Dendritic cell treated with granulocyte-macrophage colony-stimulating factor and Interleukin-4, amounts not matched to agents 40 ng/mL and 50 ng/mL, for 4 days (primary cell): ENCODE results near the gene MTPN.
A peak's percentile ranks its signal among the peaks of the same experiment; 100 is the strongest.

Experiments used
- H3K27ac Mint-ChIP-seq: one replicate; pipeline ENCODE4 v1.8.0; 2022; ENCODE audit warnings: mild to moderate bottlenecking, mixed read lengths
- H3K27me3 Mint-ChIP-seq: one replicate; pipeline ENCODE4 v1.8.0; 2022; ENCODE audit warnings: mild to moderate bottlenecking, mixed read lengths
- H3K36me3 Mint-ChIP-seq: one replicate; pipeline ENCODE4 v1.8.0; 2022; ENCODE audit warnings: low read depth, mixed read lengths
- H3K4me1 Mint-ChIP-seq: one replicate; pipeline ENCODE4 v1.8.0; 2022; ENCODE audit warnings: low read depth, mixed read lengths
- H3K4me3 Mint-ChIP-seq: one replicate; pipeline ENCODE4 v1.8.0; 2022; ENCODE audit warnings: mild to moderate bottlenecking, moderate library complexity, mixed read lengths
- H3K9me3 Mint-ChIP-seq: one replicate; pipeline ENCODE4 v1.8.0; 2022; ENCODE audit warnings: mixed read lengths
- intact Hi-C: fragments of 100-400 bp; cut with micrococcal nuclease; formaldehyde crosslinking; loops from one replicate; pipeline ENCODE4 v1.15.0; 2022

The MTPN gene

GRCh38 chr7:135977007-135977741 lies at the start of gene MTPN:
TSS of gene MTPN (minus strand) at chr7:135977359. CDS start at chr7:135977100, 259 bp downstream.
- Mint-ChIP-seq H3K27ac (peak within 1 kb of the TSS; percentile 91), H3K36me3 (peaks cover 23% of the 10 kb centered on the region), H3K4me1 (peaks cover 63% of the 10 kb centered on the region), H3K4me3 (peak within 1 kb of the TSS; percentile 95), H3K9me3 (no peaks in the 10 kb centered on the region), H3K27me3 (no peaks in the 10 kb centered on the region)
- intact Hi-C loops, result loop anchor here (2.0 kb wide), 1 partner anchor 314 kb away; the partner anchor contains the start of gene STMP1

DNA sequence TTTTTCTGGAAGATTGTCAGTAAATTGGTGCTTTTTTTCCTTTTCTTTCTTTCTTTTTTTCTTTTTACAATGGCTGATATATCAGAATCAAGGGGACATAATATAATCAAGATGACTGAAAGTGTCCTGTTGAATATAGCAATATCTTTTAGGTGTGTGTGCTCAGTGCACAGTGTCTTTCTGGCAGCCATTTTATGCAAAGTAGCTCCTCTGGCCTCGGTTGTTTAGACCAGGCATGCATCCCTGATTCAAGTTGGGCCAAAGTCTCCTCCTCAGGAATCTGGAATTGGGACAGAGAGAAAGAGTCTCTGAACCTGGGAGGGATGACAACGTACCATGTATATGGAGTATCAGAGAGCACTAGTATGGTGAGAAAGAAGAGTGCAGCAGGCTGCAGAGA lies 49.0 kb upstream of the MTPN start:
- Mint-ChIP-seq H3K36me3 (no peaks in the 10 kb centered on the region), H3K4me1 (no peaks in the 10 kb centered on the region), H3K9me3 (no peaks in the 10 kb centered on the region), H3K27ac (no peak overlapping the region), H3K4me3 (no peak overlapping the region), H3K27me3 (peaks cover 6% of the 10 kb centered on the region)
- intact Hi-C loops, result no loop called here

DNA sequence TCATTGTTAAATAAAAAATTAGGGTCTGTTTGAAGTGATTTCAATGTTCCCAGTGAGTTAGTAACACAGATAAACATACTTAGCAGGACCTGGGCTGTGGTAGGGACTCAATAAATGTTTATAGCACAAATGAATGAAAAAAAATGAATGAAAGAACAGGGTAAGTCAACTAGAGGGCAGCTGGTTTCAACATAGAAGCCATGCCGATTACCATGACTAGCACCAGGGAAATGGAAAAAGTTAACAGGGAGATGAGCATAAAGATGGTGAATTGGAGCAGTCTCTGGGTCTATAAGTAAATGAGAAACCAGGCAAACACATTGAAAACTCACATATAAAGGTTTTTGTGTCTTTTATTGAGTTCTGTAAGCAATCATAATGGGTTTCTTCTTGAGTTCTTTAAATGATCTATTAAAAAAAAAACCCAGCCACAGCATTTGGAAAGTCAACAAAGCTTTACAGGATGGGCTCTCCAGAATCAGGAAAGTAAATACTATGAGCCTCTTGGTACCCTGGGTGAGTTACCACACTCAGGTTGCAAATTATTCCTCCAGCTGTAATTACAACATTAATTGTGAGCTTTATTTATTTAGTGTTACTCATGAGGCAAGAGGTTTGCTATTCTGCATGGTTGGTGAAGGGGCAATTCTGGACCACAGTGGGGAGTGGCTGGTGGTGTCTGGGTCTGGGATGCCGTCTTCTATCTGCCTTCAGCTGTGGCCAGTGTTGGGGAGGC lies 46.1 kb upstream of the MTPN start:
- H3K36me3 Mint-ChIP-seq, result no peaks in the 10 kb centered on the region
- H3K27me3 Mint-ChIP-seq, result peaks cover 6% of the 10 kb centered on the region
- no peaks in the 10 kb centered on the region for H3K9me3 Mint-ChIP-seq
- no peak overlapping the region for H3K4me3 Mint-ChIP-seq
- H3K27ac Mint-ChIP-seq, result no peak overlapping the region
- intact Hi-C loops, result no loop called here
- no peaks in the 10 kb centered on the region for H3K4me1 Mint-ChIP-seq

DNA sequence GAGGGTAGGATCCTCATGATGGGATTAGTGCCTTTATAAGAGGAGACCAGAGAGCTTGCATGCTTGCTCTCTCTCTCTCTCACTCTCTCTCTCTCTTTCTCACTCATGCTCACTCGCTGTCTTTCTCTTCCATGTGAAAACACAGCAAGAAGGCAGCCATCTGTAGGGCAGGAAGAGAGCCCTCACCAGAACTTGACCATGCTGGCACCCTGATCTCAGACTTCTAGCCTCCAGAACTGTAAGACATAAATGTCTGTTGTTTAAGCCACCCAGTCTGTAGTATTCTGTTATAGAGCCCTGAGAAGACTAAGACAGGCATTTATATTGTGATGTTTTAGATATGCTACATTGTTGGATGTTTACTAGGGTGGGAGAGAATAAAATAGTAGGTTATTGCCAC lies 43.4 kb upstream of the MTPN start:
- H3K4me1 Mint-ChIP-seq, result no peaks in the 10 kb centered on the region
- H3K36me3 Mint-ChIP-seq, result no peaks in the 10 kb centered on the region
- intact Hi-C loops, result no loop called here
- no peak overlapping the region for H3K4me3 Mint-ChIP-seq
- no peak overlapping the region for H3K27ac Mint-ChIP-seq
- no peaks in the 10 kb centered on the region for H3K27me3 Mint-ChIP-seq
- no peaks in the 10 kb centered on the region for H3K9me3 Mint-ChIP-seq

- H3K4me3 Mint-ChIP-seq, result no peak overlapping the region
- H3K4me1 Mint-ChIP-seq, result no peaks in the 10 kb centered on the region
- intact Hi-C loops, result no loop called here
- no peaks in the 10 kb centered on the region for H3K9me3 Mint-ChIP-seq
- no peaks in the 10 kb centered on the region for H3K36me3 Mint-ChIP-seq
- H3K27me3 Mint-ChIP-seq, result peaks cover 3% of the 10 kb centered on the region
- H3K27ac Mint-ChIP-seq, result no peak overlapping the region
Observed at GRCh38 chr7:136018104-136018503, 40.9 kb upstream of the MTPN start.

GRCh38 chr7:136016649-136017395 lies 39.7 kb upstream of the MTPN start:
- H3K27me3 Mint-ChIP-seq, result peaks cover 12% of the 10 kb centered on the region
- intact Hi-C loops, result no loop called here
- no peaks in the 10 kb centered on the region for H3K9me3 Mint-ChIP-seq
- H3K4me3 Mint-ChIP-seq, result no peak overlapping the region
- no peak overlapping the region for H3K27ac Mint-ChIP-seq
- no peaks in the 10 kb centered on the region for H3K36me3 Mint-ChIP-seq
- H3K4me1 Mint-ChIP-seq, result peaks cover 5% of the 10 kb centered on the region

GRCh38 chr7:136015638-136016037 lies 38.5 kb upstream of the MTPN start:
- Mint-ChIP-seq H3K4me3 (no peak overlapping the region), H3K27ac (no peak overlapping the region), H3K4me1 (peaks cover 5% of the 10 kb centered on the region), H3K36me3 (no peaks in the 10 kb centered on the region), H3K9me3 (no peaks in the 10 kb centered on the region), H3K27me3 (peaks cover 14% of the 10 kb centered on the region)
- intact Hi-C loops, result no loop called here

- Mint-ChIP-seq H3K4me1 (peaks cover 5% of the 10 kb centered on the region), H3K27me3 (peaks cover 14% of the 10 kb centered on the region), H3K4me3 (no peak overlapping the region), H3K27ac (no peak overlapping the region), H3K9me3 (no peaks in the 10 kb centered on the region), H3K36me3 (no peaks in the 10 kb centered on the region)
- intact Hi-C loops, result no loop called here
Observed at GRCh38 chr7:136014659-136015058, 37.5 kb upstream of the MTPN start.

DNA sequence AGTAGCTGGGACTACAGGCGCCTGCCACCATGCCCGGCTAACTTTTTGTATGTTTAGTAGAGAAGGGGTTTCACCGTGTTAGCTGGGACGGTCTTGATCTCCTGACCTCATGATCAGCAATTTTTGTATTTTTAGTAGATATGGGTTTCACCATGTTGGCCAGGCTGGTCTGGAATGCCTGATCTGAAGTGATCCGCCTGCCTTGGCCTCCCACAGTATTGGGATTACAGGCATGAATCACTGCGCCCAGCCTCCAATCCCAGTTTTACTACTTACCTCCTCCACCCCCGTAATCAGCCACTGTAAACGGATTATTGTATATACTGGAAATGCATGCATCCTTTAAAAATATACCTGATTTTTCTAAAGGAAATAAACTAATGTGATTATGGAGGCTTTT lies 35.1 kb upstream of the MTPN start:
- intact Hi-C loops, result no loop called here
- H3K36me3 Mint-ChIP-seq, result no peaks in the 10 kb centered on the region
- peaks cover 14% of the 10 kb centered on the region for H3K27me3 Mint-ChIP-seq
- H3K4me1 Mint-ChIP-seq, result peaks cover 5% of the 10 kb centered on the region
- H3K4me3 Mint-ChIP-seq, result no peak overlapping the region
- H3K27ac Mint-ChIP-seq, result no peak overlapping the region
- no peaks in the 10 kb centered on the region for H3K9me3 Mint-ChIP-seq

GRCh38 chr7:136009488-136010079 lies 32.4 kb upstream of the MTPN start:
- H3K27ac Mint-ChIP-seq, result no peak overlapping the region
- H3K9me3 Mint-ChIP-seq, result no peaks in the 10 kb centered on the region
- H3K4me3 Mint-ChIP-seq, result no peak overlapping the region
- peaks cover 5% of the 10 kb centered on the region for H3K4me1 Mint-ChIP-seq
- H3K27me3 Mint-ChIP-seq, result peaks cover 12% of the 10 kb centered on the region
- intact Hi-C loops, result loop anchor here (1.0 kb wide), 1 partner anchor 208 kb away; no protein-coding TSS in a partner anchor
- no peaks in the 10 kb centered on the region for H3K36me3 Mint-ChIP-seq

- Mint-ChIP-seq H3K36me3 (no peaks in the 10 kb centered on the region), H3K9me3 (no peaks in the 10 kb centered on the region), H3K27me3 (peaks cover 2% of the 10 kb centered on the region), H3K27ac (no peak overlapping the region), H3K4me1 (no peaks in the 10 kb centered on the region), H3K4me3 (no peak overlapping the region)
- intact Hi-C loops, result no loop called here
Observed at GRCh38 chr7:136006208-136006607, 29.0 kb upstream of the MTPN start.

DNA sequence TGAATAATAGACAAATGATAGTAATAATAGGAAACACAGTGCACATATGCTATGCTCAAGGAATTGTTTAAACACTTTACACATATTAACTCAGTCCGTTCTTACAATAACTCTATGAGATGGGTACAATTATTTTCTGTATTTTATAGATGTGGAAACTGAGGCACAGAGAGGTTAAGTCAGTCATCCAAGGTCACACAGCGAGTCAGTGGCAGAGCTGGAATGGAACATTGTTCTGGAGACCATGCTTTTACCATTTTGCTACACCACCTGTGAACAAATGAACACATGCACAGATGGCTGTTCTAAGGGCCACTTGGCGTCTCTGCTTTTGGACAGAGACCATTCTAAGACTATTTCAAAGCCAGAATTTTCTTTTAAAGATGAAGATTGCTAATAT lies 26.9 kb upstream of the MTPN start:
- Mint-ChIP-seq H3K4me1 (no peaks in the 10 kb centered on the region), H3K9me3 (no peaks in the 10 kb centered on the region), H3K27me3 (no peaks in the 10 kb centered on the region), H3K36me3 (no peaks in the 10 kb centered on the region), H3K27ac (no peak overlapping the region), H3K4me3 (no peak overlapping the region)
- intact Hi-C loops, result no loop called here

DNA sequence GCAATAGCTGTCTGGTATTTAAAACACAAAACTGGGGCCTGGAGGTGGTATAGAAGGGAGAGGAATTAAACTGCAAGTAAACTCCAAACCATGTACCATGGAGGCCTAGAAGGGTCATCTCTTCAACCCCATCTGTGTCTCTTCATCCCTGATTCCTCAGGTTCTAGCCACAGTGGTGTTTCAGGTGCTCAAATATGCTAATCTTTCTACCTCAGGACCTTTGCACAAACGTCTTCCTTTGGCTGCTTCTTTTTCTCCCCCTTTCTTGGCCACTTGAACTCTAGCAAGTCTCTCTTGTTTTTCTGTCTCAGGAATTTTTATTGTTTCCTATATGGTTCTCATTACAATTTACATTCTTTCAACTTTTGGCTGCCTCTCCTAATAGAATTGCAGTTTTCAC lies 25.6 kb upstream of the MTPN start:
- no peaks in the 10 kb centered on the region for H3K9me3 Mint-ChIP-seq
- no peak overlapping the region for H3K4me3 Mint-ChIP-seq
- H3K27ac Mint-ChIP-seq, result no peak overlapping the region
- no peaks in the 10 kb centered on the region for H3K36me3 Mint-ChIP-seq
- intact Hi-C loops, result no loop called here
- no peaks in the 10 kb centered on the region for H3K4me1 Mint-ChIP-seq
- H3K27me3 Mint-ChIP-seq, result no peaks in the 10 kb centered on the region
